HG02678 (cell line): ENCODE measurements around the gene ZNF582.
"Not testable (repeated sequence)": the region's sequence is repeated elsewhere in the genome, so short reads cannot be mapped to it uniquely, and the experiment has no call there.

Source experiments
- ATAC-seq: cut with Tn5 transposase; IDR thresholded peaks from one replicate; pipeline ENCODE4 v1.9.1; 2021; ENCODE audit warnings: mild to moderate bottlenecking, moderate library complexity; ENCODE audit not compliant: unreplicated experiment

ZNF582 gene

DNA sequence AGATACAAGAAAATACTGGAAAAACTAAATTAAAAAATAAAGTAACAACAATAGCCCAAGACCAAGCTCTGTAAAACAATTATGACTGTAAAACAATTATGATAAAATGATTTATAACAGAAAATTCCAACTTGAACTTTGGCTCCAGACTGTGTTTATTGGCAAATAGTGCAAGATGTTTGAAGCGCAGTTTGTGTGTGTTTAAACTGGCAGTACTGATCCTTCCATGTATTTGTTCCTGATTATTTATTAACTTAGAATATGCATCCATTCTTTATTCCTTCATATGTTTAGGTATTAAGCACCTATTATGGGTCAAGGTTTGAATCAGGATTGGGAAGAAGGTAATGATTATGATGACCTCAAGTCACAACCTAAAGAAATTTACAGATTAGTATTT, 37.8 kb downstream of the ZNF582 start:
- ATAC-seq: no peak

DNA sequence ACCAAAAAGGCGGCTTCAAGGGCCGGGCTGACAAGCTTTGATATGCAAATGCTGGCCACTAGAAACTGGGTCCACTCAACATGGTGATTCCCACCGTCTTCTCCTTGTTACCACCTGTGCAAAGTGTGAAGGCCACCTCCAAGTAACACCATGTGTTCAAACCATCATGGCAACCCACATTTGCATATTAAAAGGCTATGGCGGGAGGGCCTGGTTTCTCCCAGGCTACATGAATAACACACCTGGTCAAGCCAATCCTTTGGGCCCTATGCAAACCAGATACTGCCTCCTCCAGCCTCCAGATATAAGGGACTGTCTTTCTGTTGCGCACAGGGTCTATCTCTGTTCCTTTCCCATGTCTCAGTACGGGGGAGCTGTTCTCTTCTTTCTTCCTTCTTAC, 42.1 kb downstream of the ZNF582 start:
- no peak for ATAC-seq

DNA sequence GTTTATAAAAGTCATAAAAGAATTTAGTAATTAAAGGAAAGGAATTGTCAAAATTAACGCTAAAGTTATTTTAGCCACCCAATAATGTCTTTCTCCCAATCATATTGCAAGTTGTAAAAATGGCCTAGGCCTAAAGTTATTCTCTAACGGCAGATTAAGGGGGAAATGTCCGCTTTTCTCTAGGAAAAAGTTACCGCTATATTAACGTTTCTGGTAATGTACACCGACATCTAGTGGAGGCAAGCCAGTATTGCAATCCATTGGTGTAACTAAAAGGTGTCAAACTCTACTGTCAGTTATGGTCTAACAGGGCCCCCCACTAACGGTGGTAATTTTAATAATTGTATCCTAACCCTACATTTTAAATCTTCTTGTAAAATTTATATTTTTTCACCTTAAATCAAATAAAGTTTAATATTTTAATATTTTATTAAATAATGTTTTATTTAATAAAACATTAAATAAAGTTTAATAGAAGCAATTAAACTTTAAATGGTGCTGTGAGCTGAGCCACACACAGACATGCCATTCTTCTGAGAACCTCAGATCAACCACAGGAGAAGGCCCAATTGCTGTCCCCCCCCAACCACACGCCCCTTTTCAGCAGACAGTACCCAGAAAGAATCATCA, 42.8 kb downstream of the ZNF582 start:
- no peak for ATAC-seq

DNA sequence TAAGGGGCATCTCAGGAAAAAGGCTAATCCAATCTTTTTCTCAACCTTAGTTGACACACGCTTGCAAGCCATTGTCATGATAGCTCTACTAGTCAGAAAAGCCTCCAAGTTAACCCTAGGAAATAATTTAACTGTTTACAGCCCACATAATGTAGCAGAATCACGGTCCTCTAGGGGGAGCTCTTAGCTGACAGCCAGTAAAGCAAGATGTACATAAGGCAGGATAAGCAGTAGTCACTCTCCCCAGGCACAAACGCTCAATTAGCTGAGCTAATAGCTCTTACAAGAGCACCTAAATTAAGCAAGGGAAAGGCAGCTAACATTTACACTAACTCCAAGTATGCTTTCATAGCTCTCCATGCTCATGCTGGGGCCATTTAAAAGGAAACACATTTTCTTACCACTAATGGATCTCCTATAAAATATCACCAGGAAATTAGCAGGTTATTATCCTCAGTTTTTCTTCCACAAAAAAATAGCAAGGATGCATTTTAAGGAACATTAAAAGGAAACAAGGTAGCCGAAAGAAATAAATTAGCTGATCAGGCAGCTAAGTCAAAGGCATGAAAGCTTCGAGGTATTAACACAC, 45.0 kb downstream of the ZNF582 start:
- ATAC-seq: no peak

DNA sequence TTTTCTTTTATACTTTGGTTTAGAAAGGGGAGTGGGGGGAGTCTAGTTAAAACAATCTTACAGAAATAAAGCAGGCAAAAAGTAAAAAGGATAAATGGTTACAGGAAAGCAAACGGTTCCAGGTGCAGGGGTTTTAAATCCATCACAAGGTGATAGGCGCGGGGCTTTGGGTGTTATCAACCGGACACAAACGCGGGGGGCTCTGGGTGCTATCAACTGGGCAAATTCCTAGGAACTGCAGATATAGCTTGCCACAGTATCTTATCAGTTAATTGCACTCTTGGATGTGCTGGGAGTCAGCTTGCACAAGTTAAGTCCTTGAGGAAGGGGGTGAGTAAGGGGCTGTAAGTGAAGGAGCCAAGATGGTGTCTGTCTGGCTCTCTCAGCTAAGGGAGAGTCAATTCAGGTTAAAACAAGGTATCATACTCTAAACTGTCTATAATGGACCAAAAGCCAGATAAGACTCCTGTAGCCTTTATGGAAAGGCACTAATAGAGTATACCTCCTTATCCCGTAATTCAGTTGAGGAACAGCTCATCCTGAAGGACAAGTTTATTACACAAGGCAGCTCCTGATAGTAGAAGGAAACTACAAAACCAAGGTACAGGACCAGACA, 46.1 kb downstream of the ZNF582 start:
- no peak for ATAC-seq

DNA sequence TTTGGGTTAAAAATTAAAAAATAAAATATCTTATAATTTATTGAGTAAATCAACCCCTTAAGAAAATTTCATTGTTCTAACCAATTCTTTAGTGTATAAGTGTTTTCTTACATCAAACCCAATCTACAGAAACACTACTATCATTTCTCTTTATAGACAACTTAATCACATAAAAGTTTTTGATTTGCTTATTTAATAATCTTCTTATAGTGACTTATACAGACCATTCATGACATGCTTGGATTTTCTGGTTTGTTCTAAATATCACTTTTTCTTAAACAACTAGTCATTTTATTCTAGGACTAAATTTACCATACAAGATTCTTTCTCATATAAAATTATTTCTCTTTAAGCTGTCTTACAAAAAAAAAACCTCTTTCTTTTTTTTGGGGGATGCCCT, 51.4 kb downstream of the ZNF582 start:
- ATAC-seq: no peak

DNA sequence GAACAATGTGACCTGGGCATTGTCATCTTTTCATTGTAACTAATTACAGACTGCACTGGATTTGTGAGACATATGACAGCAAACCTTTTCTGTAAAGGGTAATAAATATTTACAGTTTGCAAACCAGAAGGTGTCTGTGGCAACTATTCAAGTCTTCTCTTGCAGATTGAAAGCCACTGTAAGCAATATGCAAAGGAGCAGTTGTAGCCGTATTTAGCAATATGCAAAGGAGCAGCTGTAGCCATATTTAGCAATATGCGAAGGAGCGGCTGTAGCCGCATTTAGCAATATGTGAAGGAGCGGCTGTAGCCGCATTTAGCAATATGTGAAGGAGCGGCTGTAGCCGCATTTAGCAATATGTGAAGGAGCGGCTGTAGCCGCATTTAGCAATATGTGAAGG, 54.3 kb downstream of the ZNF582 start:
- ATAC-seq: not testable (repeated sequence)

DNA sequence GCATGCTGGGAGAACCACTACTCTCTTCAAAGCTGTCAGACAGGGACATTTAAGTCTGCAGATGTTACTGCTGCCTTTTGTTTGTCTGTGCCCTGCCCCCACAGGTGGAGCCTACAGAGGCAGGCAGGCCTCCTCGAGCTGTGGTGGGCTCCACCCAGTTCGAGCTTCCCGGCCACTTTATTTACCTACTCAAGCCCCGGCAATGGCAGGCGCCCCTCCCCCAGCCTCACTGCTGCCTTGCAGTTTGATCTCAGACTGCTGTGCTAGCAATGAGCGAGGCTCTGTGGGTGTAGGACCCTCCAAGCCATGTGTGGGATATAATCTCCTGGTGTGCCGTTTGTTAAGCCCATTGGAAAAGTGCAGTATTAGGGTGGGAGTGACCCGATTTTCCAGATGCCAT, 56.3 kb downstream of the ZNF582 start:
- ATAC-seq: not testable (repeated sequence)

DNA sequence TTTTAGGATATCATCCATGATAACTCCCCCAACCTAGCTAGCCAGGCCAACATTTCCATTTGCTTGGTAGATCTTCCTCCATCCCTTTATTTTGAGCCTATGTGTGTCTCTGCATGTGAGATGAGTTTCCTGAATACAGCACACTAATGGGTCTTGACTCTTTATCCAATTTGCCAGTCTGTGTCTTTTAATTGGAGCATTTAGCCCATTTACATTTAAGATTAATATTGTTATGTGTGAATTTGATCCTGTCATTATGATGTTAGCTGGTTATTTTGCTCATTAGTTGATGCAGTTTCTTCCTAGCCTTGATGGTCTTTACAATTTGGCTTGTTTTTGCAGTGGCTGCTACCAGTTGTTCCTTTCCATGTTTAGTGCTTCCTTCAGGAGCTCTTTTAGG, 58.0 kb downstream of the ZNF582 start:
- ATAC-seq: not testable (repeated sequence)

DNA sequence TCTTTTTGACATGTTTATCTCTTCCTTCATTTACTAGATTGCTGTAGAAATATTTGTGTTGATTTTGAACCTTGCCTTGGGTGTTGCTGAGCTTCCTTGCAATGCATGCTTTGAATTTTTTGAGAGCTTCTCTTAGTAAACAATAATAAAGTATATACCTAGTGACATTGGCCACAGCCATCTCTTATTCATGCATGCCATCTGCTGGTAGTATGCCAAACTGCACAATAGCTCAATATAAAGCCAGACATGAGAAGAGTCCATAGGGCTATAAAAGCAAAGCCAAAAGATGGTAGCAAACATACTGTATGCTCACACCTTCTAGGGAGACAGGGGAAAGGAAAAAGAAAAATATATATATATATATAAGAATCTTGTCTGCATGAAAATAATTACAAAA, 59.8 kb downstream of the ZNF582 start:
- ATAC-seq: no peak
